ENCODE measurements around the gene UBE2M.
"Not testable (repeated sequence)": the region's sequence is repeated elsewhere in the genome, so short reads cannot be mapped to it uniquely, and the experiment has no call there.

The UBE2M gene

DNA sequence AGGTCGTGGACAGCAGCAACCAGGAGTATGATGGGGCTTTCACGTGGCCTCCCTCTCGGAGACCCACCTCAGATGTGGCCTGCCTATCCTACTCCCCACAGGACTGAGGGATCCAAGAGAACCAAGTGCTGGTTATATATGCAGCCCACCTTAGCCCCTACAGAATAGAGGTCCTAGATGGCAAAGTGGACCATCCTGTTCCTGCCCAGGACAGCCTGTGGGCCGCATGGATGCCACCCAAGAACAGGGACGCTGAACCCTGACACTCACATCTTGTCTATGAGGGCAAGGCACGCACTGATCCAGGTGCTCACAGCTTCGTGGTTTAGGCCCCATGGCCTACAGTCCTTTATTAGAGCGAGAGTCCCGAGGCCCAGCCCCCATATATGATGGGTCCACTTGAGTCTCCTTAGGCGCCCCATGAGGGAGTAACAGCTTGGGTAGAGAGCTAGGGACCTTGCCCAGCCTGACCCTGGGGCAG is 45.2 kb downstream of the UBE2M start:
- no peak for DNase-seq (ENCODE audit: low read depth in 2 of 2)

DNA sequence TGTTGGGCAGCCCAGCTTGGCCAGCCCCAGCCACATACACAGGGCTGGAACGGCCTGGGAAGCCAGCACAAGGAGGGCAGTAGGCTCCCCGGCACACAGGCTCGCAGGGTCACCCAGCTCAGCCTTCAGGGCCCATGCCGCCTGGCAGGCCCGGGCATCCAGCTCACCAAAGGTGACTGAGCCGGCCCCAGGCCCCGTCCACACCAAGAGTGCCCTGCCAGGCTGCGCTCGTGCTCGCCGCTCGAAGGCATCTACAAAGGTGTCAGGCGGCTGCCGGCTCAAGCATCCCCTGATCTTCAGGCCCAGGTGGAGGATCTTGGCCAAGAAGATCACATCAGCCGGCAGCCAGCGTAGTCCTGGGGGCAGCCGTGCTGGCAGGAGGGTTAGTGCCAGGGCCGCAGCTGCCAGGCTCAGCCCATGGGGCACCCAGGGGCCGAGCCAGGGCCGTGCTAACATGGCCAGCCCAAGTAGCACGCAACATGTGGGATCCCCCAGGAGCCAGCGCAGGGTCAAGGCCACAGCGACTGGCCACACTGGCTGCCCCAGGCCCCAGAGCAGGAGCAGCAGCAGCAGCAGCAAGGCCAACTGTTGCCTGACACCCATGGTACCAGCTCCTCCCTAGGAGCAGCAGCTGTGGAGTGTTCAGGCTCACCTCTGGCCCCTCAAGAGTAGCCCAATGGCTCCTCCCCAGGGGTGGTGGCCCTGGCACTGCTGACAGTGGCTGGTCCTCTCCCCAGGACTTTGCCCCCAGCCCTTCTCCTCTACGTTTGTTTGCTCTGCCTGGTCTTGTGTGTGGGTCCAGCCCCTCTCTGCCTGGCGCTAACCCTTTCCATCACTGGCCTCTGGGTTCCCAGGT is 46.8 kb downstream of the UBE2M start, which contains the start of gene SLC27A5:
SLC27A5 (minus strand) TSS at position 640 of the 856 bp plus-strand sequence; CDS start at position 603, 37 bp downstream.
- DNase-seq (ENCODE audit: low read depth in 2 of 2): no peak

DNA sequence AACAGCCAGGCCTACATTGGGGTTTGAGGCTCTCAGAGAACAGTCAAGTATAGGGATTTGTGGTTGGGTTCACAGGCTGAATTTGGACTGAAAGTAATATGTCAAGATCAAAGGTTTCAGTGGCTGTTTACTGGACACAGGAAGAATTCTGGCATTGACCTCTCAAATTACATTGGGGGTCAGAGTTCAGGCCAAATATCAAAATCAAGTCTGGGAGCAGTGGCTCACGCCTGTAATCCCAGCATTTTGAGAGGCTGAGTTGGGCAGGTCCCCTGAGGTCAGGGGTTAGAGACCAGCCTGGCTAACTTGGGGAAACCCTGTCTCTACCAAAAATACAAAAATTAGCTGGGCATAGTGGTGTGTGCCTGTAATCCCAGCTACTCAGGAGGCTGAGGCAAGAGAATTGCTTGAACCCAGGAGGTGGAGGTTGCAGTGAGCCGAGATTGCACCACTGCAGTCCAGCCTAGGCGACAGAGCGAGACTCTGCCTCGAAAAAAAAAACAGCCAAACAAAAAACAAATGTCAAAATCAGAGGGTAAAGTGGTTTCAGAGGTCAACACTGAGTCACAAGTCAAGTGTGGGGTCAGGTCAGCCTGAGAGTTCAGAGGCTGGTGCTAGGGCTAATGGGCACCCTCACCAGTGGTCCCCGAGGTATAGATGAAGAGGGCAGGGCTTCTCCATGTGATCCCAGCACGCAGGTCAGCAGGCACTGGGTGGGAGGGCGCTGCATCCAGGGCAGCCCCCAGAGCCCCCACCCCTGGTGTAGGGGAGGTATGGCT is 48.1 kb downstream of the UBE2M start:
- DNase-seq (ENCODE audit: low read depth in 2 of 2): no peak

DNA sequence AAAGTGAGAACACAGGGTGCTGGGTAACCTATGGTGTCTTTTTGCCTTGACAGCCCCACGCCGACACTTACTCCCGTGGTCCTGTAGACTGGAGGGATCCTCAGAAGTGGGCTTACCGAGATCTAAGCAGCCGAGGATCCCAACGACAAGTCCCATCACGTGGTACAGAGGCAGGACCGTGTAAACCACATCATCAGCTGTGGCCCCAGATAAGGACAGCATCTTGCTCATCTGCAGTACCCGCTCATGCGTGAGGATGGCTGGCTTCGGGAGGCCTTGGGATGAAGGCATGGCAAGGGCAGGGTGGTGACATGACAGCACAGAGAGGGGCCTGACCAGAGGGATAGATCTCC is 48.7 kb downstream of the UBE2M start:
- no peak for DNase-seq (ENCODE audit: low read depth in 2 of 2)

GRCh38 chr19:58507602-58508223 is 50.7 kb downstream of the UBE2M start:
- not testable (repeated sequence) for DNase-seq (ENCODE audit: low read depth in 2 of 2)
